Type B pancreatic cell (in vitro differentiated cells): Measurements from ENCODE around the gene RERE. TPM values are rescaled to one million over a fixed set of nuclear protein-coding genes. Genes with fewer than 3 reads are reported as not detected.

Experiments used
- DNase-seq: peaks from one replicate; pipeline ENCODE4 v3.0.0; 2021; ENCODE audit warnings: mixed read lengths; ENCODE audit not compliant: unreplicated experiment; ENCODE audit errors: extremely low spot score
- H3K27ac Mint-ChIP-seq: 2 replicates; pipeline ENCODE4 v1.8.0; 2021; ENCODE audit warnings: mild to moderate bottlenecking, mixed read lengths
- H3K27me3 Mint-ChIP-seq: 2 replicates; pipeline ENCODE4 v1.8.0; 2021; ENCODE audit warnings: mixed read lengths
- H3K36me3 Mint-ChIP-seq: 2 replicates; pipeline ENCODE4 v1.8.0; 2021; ENCODE audit warnings: mixed read lengths
- H3K4me1 Mint-ChIP-seq: one replicate; pipeline ENCODE4 v1.8.0; 2021; ENCODE audit warnings: mixed read lengths; ENCODE audit not compliant: unreplicated experiment
- H3K4me3 Mint-ChIP-seq: 2 replicates; pipeline ENCODE4 v1.8.0; 2021; ENCODE audit warnings: mild to moderate bottlenecking, mixed read lengths
- H3K9me3 Mint-ChIP-seq: 2 replicates; pipeline ENCODE4 v1.8.0; 2021; ENCODE audit warnings: mixed read lengths
- CTCF ChIP-seq: fragments of 200-600 bp; sonication (generic); conservative IDR thresholded peaks from 2 replicates; pipeline ENCODE4 v1.5.0; 2021; ENCODE audit warnings: antibody characterized with exemption, mild to moderate bottlenecking
- total RNA-seq: library from RNA; stranded (reverse); gene quantifications from 2 replicates; pipeline ENCODE4 v1.2.1, GENCODE V29; 2021; ENCODE audit warnings: low replicate concordance

RERE gene
- total RNA-seq, 1 donor from 2014 or later, result 141 TPM

- Mint-ChIP-seq H3K4me1 (peaks cover 46% of the 10 kb centered on the region), H3K36me3 (peaks cover 33% of the 10 kb centered on the region), H3K9me3 (no peaks in the 10 kb centered on the region), H3K27me3 (no peaks in the 10 kb centered on the region), H3K27ac (peak overlapping the region; percentile 69), H3K4me3 (peak overlapping the region; percentile 40)
- TF ChIP-seq CTCF, result no peak
- DNase-seq, result no peak
Observed at GRCh38 chr1:8396786-8397406, 420.5 kb downstream of the RERE start.

DNA sequence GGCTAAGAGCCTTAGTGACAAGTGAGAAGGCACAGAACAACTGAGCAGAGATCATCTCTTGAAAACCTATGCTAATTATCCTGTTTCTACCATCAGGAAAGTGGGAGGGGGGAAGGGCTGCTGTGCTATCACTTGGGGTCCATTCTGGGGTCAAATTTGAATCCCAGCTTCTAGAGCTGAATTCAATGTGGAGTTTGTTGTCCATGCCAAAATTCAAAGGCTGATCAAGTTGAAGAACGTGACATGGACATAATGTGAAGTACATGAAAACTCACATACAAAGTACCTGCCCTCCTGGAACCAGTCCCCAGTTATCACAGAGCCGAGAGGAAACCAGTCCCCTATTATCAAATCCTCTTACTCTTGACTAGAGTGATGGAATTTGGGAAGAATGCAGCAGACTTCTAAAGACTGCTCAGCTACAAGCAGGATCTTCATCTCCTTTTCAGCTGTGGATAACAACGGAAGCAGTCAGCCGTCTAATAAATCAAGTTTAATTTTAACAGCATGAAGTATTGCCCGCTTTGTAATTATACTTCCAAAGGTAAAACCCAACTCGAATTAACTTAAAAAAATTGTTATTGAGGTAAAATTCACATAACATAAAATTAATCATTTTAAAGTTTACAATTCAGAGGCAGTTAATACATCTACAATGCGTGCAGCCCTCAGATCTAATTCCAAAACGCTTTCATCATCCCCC lies 421.2 kb downstream of the RERE start:
- Mint-ChIP-seq H3K4me1 (peaks cover 49% of the 10 kb centered on the region), H3K4me3 (peak overlapping the region; percentile 40), H3K9me3 (no peaks in the 10 kb centered on the region), H3K27ac (peak overlapping the region; percentile 69), H3K36me3 (peaks cover 35% of the 10 kb centered on the region), H3K27me3 (no peaks in the 10 kb centered on the region)
- DNase-seq, result no peak
- no peak for TF ChIP-seq CTCF

DNA sequence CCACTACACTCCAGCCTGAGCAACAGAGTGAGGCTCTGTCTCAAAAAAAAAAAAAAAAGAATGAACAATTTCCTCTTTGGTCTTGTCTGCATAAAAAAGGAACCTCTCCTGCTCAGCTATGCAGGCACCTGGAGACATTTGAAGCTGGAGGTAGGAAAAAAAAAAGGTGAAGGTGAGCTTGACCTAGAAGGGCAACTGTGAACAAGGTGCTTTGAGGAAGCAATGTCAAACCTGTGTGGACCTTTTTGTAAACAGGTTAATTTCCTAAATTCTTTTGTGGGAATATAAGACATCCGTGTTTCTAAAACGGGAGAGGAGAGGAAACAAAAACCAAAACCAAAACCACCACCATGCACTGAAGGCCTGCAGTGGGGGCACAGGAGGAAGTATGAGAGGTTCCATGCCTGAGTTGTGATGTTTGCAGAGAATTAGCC lies 422.0 kb downstream of the RERE start:
- Mint-ChIP-seq H3K4me1 (peaks cover 55% of the 10 kb centered on the region), H3K27me3 (no peaks in the 10 kb centered on the region), H3K27ac (peak overlapping the region; percentile 30), H3K9me3 (no peaks in the 10 kb centered on the region), H3K4me3 (no peak overlapping the region), H3K36me3 (peaks cover 37% of the 10 kb centered on the region)
- no peak for TF ChIP-seq CTCF
- DNase-seq, result no peak

GRCh38 chr1:8394456-8395321 lies 422.8 kb downstream of the RERE start:
- Mint-ChIP-seq H3K27me3 (no peaks in the 10 kb centered on the region), H3K27ac (peak overlapping the region; percentile 30), H3K9me3 (no peaks in the 10 kb centered on the region), H3K36me3 (peaks cover 41% of the 10 kb centered on the region), H3K4me3 (no peak overlapping the region), H3K4me1 (peaks cover 59% of the 10 kb centered on the region)
- DNase-seq, result no peak
- TF ChIP-seq CTCF, result no peak

DNA sequence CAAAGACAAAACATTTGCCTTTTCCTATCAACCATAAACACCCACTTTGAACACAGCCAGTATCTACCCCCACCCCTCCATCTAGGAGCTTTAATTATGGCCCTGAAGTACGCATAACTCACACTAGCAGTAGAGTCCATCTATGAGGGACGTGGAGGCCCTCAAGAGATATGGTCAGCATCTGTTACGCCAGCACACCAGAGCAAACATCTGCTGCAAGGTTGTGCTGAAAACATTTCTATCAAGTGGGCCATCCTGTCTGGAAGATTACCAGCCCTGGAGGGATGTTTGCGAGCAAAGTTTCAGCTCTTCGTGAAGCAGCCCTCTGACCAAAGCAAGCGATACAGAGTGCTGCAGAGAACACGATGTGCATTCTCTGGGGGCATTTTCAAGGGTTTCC lies 424.9 kb downstream of the RERE start:
- peak overlapping the region; percentile 50 for H3K27ac Mint-ChIP-seq
- no peaks in the 10 kb centered on the region for H3K27me3 Mint-ChIP-seq

More for the DNA sequence above, 424.9 kb downstream of the RERE start:
- Mint-ChIP-seq H3K4me3 (no peak overlapping the region), H3K4me1 (peaks cover 59% of the 10 kb centered on the region), H3K36me3 (peaks cover 42% of the 10 kb centered on the region), H3K9me3 (peaks cover 3% of the 10 kb centered on the region)
- no peak for TF ChIP-seq CTCF
- DNase-seq, result no peak
